ENCODE measurements around the gene KMT2C.
"Not testable (repeated sequence)": the region's sequence is repeated elsewhere in the genome, so short reads cannot be mapped to it uniquely, and the experiment has no call there.

GRCh38 chr7:152433721-152434490, 1.9 kb downstream of the KMT2C start:
- not testable (repeated sequence) for TF ChIP-seq ZFP3, ESRRG, ZFP30, SNAI2, RARB (CRISPR knock-in tag; IDR thresholded peaks at IDR 0.05)
- TF ChIP-seq CREB5 (CRISPR knock-in tag; IDR thresholded peaks at IDR 0.05; ENCODE audit: low read depth): 0 out of 2 replicates have a peak, but pooled peaks have one; percentile 18
